Liver (tissue), 9 donors: ENCODE results near the gene TDRD6. TPM values are rescaled to one million over a fixed set of nuclear protein-coding genes. Genes with fewer than 3 reads are reported as not detected.

ENCODE experiments used
- DNase-seq: peaks from one replicate; pipeline ENCODE4 v3.0.0-alpha.2; 2017; ENCODE audit warnings: low spot score
- H3K27ac ChIP-seq, 2 donors: one replicate each; pipeline ENCODE4 v1.7.0; 2013; ENCODE audit warnings: inconsistent platforms in 2 of 2, low read length in 2 of 2, control low read depth in 1 of 2, low read depth in 1 of 2, mild to moderate bottlenecking in 1 of 2
- H3K27me3 ChIP-seq, 4 donors: one replicate each; pipeline versions ENCODE4 v1.6.1 to v1.7.0; 2013; ENCODE audit warnings: low read length in 3 of 4, inconsistent platforms in 1 of 4, mild to moderate bottlenecking in 1 of 4, moderate library complexity in 1 of 4; ENCODE audit not compliant: control insufficient read depth in 4 of 4, insufficient read depth in 4 of 4
- H3K36me3 ChIP-seq, 4 donors: one replicate each; pipeline versions ENCODE4 v1.6.1 to v1.7.0; 2013; ENCODE audit warnings: low read length in 3 of 4, mild to moderate bottlenecking in 3 of 4, low read depth in 1 of 4, moderate library complexity in 1 of 4; ENCODE audit not compliant: control insufficient read depth in 4 of 4, insufficient read depth in 3 of 4
- H3K4me1 ChIP-seq, 4 donors: one replicate each; pipeline versions ENCODE4 v1.6.1 to v1.7.0; 2013; ENCODE audit warnings: low read length in 3 of 4, mild to moderate bottlenecking in 3 of 4, moderate library complexity in 1 of 4; ENCODE audit not compliant: control insufficient read depth in 4 of 4, insufficient read depth in 4 of 4
- H3K4me3 ChIP-seq, 3 donors: one replicate each; pipeline versions ENCODE4 v1.6.1 to v1.7.0; 2013; ENCODE audit warnings: low read length in 3 of 3, control low read depth in 1 of 3, low read depth in 1 of 3, mild to moderate bottlenecking in 1 of 3
- H3K9ac ChIP-seq, 2 donors: one replicate each; pipeline ENCODE4 v1.7.0; 2013; ENCODE audit warnings: low read length in 2 of 2, mild to moderate bottlenecking in 2 of 2, moderate library complexity in 2 of 2, control low read depth in 1 of 2, low read depth in 1 of 2
- H3K9me3 ChIP-seq, 4 donors: one replicate each; pipeline versions ENCODE4 v1.6.1 to v1.7.0; 2013; ENCODE audit warnings: low read length in 3 of 4; ENCODE audit not compliant: control insufficient read depth in 4 of 4
- ATF3 ChIP-seq: IDR thresholded peaks from 2 replicates; pipeline ENCODE4 v1.6.1; 2016; ENCODE audit warnings: antibody characterized with exemption
- EGR1 ChIP-seq, 2 donors: IDR thresholded peaks; 2 replicates each; pipeline ENCODE4 v1.6.1; 2016 to 2018; ENCODE audit warnings: antibody characterized with exemption in 2 of 2, low read depth in 2 of 2
- FOXA1 ChIP-seq: IDR thresholded peaks from 2 replicates; pipeline ENCODE4 v1.6.1; 2016; ENCODE audit warnings: antibody characterized with exemption
- FOXA2 ChIP-seq: IDR thresholded peaks from 2 replicates; pipeline ENCODE4 v1.6.1; 2016; ENCODE audit warnings: antibody characterized with exemption
- GABPA ChIP-seq, 2 donors: IDR thresholded peaks in 1 of 2; conservative IDR thresholded peaks in 1 of 2; 2 replicates each; pipeline ENCODE4 v1.6.1; 2016; ENCODE audit warnings: antibody characterized with exemption in 2 of 2, mild to moderate bottlenecking in 1 of 2, moderate library complexity in 1 of 2
- HNF4A ChIP-seq, 2 donors: conservative IDR thresholded peaks; 2 replicates each; pipeline ENCODE4 v1.6.1; 2016; ENCODE audit warnings: antibody characterized with exemption in 2 of 2, mild to moderate bottlenecking in 2 of 2
- HNF4G ChIP-seq: IDR thresholded peaks from 2 replicates; pipeline ENCODE4 v1.6.1; 2016; ENCODE audit warnings: antibody characterized with exemption
- JUND ChIP-seq, 2 donors: IDR thresholded peaks; 2 replicates each; pipeline ENCODE4 v1.6.1; 2016; ENCODE audit warnings: antibody characterized with exemption in 2 of 2
- NR2F2 ChIP-seq: IDR thresholded peaks from 2 replicates; pipeline ENCODE4 v1.6.1; 2016; ENCODE audit warnings: antibody characterized with exemption
- RAD21 ChIP-seq, 2 donors: IDR thresholded peaks; 2 replicates each; pipeline ENCODE4 v1.6.1; 2016; ENCODE audit warnings: antibody characterized with exemption in 2 of 2, mild to moderate bottlenecking in 2 of 2
- REST ChIP-seq: IDR thresholded peaks from 2 replicates; pipeline ENCODE4 v1.6.1; 2016; ENCODE audit warnings: antibody characterized with exemption, mild to moderate bottlenecking
- RXRA ChIP-seq, 2 donors: IDR thresholded peaks; 2 replicates each; pipeline ENCODE4 v1.6.1; 2017 to 2018; ENCODE audit warnings: antibody characterized with exemption in 2 of 2, mild to moderate bottlenecking in 1 of 2
- SP1 ChIP-seq: IDR thresholded peaks from 2 replicates; pipeline ENCODE4 v1.6.1; 2018; ENCODE audit warnings: antibody characterized with exemption, mild to moderate bottlenecking
- TAF1 ChIP-seq: conservative IDR thresholded peaks from 2 replicates; pipeline ENCODE4 v1.6.1; 2016; ENCODE audit warnings: antibody characterized with exemption, mild to moderate bottlenecking
- YY1 ChIP-seq: IDR thresholded peaks from 2 replicates; pipeline ENCODE4 v1.6.1; 2016; ENCODE audit warnings: antibody characterized with exemption, mild to moderate bottlenecking
- ZBTB33 ChIP-seq: IDR thresholded peaks from 2 replicates; pipeline ENCODE4 v1.6.1; 2016; ENCODE audit warnings: antibody characterized with exemption
- WGBS: extraction: QIAGEN DNeasy Blood & Tissue Kit; methylation state at CpG from one replicate; pipeline ENCODE4 v1.1.7; 2013; 5-methylcytosine and 5-hydroxymethylcytosine counted together
- polyA plus RNA-seq, 2 donors: library from polyadenylated mRNA; stranded (reverse) in 1 of 2; unstranded in 1 of 2; fragments of 200-250 nt in 1 of 2; fragments of >200 nt in 1 of 2; fragmentation: Nextera tagmentation in 1 of 2; extraction: Ambion mirVana in 1 of 2; gene quantifications; one replicate each; pipeline versions ENCODE4 v1.2.1 to v1.2.3, GENCODE V29; 2013 to 2015
- total RNA-seq, 2 donors: library from RNA; depleted of rRNA; stranded (reverse); fragments of >200 nt; gene quantifications; one replicate each; pipeline ENCODE4 v1.2.3, GENCODE V29; 2014
- TF ChIP-seq, protein P1 (sequence below): fragments of 150-350 bp; IDR thresholded peaks from 2 replicates; pipeline ENCODE4 v1.5.1; 2017; ENCODE audit warnings: improper control_type of control experiment, low read depth, low read length; ENCODE audit not compliant: missing input control
- TF ChIP-seq, protein P2 (sequence below): IDR thresholded peaks from 2 replicates; pipeline ENCODE4 v1.6.1; 2016; ENCODE audit warnings: antibody characterized with exemption
- donor health status: healthy.
- donor health status: healthy.
- donor health status: healthy.
- donor health status: healthy.
- donor health status: healthy.

The TDRD6 gene
- total and polyA plus RNA-seq, 4 donors = 0.07 to 2.0 (median 0.53) TPM

DNA sequence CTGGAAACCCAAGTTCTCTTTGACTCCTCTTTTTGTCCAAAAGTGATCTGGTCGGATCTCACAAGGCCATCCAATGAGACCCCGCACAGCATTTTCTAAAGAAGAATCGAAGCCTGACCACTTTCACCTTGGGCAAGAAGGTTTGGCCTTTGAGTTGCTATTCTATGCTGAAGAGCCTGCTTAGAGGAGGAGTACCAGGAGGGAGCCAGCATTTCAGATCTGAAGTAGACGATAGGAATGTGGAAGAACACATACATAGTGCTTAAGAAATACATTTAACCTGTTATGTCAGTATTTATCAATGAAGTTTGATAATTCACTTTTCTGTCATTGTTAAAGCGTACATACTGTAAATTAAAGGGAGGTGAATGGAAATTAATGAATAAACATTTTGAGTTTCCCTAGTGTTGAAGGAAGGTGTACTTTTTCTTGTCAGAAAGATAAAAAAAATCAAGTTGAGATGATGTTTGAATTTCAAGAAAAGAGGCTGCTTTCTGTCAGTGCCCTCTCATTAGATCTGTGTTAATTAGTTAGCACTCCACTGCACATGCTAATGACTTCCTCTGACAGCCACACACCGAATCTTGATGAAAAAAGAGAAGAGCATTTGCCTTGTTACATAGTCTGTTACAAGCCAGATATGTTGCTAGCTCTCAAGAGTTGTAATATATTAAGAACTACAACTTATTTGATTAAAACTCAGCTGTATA is 10.9 kb upstream of the TDRD6 start (continued):
- TF ChIP-seq NR2F2 (no peak), TAF1 (no peak)

DNA sequence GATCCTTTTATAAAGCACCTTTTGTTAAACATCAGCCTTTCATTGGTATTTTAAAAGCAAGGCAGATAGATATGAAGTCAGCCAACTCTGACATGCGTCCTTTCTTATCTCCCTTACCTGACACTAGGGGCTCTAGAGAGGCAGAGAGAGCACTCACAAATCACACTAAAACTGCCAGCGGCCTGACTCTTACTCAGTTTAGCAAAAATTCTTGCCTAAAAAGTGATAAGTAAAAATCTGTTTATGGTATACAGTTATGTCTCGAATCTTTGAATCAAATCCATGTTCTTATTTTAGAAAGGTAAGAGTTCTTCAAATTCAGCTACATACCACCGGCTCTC is 10.4 kb upstream of the TDRD6 start:
- TF ChIP-seq ZBTB33 = no peak
- no peak for TF ChIP-seq TAF1
- no peak for TF ChIP-seq NR2F2
- no peak for TF ChIP-seq YY1
- TF ChIP-seq FOXA2 = no peak
- TF ChIP-seq JUND (IDR thresholded peaks at IDR 0.05) = no peak
- no peak for TF ChIP-seq HNF4A (conservative IDR thresholded peaks at IDR 0.05)
- TF ChIP-seq GABPA (IDR thresholded peaks at IDR 0.05 in 1 of 2, conservative IDR thresholded peaks at IDR 0.05 in 1 of 2) = no peak
- no peak for TF ChIP-seq FOXA1
- TF ChIP-seq, protein P1, sequence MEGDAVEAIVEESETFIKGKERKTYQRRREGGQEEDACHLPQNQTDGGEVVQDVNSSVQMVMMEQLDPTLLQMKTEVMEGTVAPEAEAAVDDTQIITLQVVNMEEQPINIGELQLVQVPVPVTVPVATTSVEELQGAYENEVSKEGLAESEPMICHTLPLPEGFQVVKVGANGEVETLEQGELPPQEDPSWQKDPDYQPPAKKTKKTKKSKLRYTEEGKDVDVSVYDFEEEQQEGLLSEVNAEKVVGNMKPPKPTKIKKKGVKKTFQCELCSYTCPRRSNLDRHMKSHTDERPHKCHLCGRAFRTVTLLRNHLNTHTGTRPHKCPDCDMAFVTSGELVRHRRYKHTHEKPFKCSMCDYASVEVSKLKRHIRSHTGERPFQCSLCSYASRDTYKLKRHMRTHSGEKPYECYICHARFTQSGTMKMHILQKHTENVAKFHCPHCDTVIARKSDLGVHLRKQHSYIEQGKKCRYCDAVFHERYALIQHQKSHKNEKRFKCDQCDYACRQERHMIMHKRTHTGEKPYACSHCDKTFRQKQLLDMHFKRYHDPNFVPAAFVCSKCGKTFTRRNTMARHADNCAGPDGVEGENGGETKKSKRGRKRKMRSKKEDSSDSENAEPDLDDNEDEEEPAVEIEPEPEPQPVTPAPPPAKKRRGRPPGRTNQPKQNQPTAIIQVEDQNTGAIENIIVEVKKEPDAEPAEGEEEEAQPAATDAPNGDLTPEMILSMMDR = no peak
- no peak for TF ChIP-seq RXRA (IDR thresholded peaks at IDR 0.05)
- TF ChIP-seq EGR1 (IDR thresholded peaks at IDR 0.05; ENCODE audit: low read depth in 2 of 2) = no peak
- TF ChIP-seq, protein P2, sequence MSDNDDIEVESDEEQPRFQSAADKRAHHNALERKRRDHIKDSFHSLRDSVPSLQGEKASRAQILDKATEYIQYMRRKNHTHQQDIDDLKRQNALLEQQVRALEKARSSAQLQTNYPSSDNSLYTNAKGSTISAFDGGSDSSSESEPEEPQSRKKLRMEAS = no peak
- no peak for TF ChIP-seq RAD21 (IDR thresholded peaks at IDR 0.05)
- TF ChIP-seq ATF3 = no peak
- TF ChIP-seq SP1 = no peak
- TF ChIP-seq HNF4G = no peak
- no peak for TF ChIP-seq REST
- H3K36me3 ChIP-seq = peaks cover 5 to 16% (median 10%) of the 10 kb centered on the region in 4 donors
- no peaks in the 10 kb centered on the region for H3K9me3 ChIP-seq
- DNase-seq = no peak
- H3K4me3 ChIP-seq = no peak overlapping the region
- H3K27me3 ChIP-seq = no peaks in the 10 kb centered on the region
- 92% methylated on average over 4 of the region's 4 CpGs for WGBS
- no peak overlapping the region for H3K27ac ChIP-seq
- H3K4me1 ChIP-seq = no peaks in the 10 kb centered on the region
- H3K9ac ChIP-seq = no peak overlapping the region
